GM19467 (cell line): Measurements from ENCODE around the gene OR2W1.

Experiments used
- ATAC-seq: cut with Tn5 transposase; IDR thresholded peaks from one replicate; pipeline ENCODE4 v1.9.1; 2021; ENCODE audit warnings: mild to moderate bottlenecking, moderate library complexity; ENCODE audit not compliant: unreplicated experiment

The OR2W1 gene

GRCh38 chr6:29045075-29045474 is at the start of gene OR2W1:
Gene OR2W1 (minus strand): TSS chr6:29045175. CDS start chr6:29045175, 0 bp downstream.
- no peak for ATAC-seq

- ATAC-seq, result no peak
Measured at GRCh38 chr6:29092957-29093356, 48.0 kb upstream of the OR2W1 start.

GRCh38 chr6:29087213-29087612 is 42.2 kb upstream of the OR2W1 start, which contains the start of gene OR2B3:
Gene OR2B3 (minus strand): TSS chr6:29087313. CDS start chr6:29087248, 65 bp downstream.
- no peak for ATAC-seq

GRCh38 chr6:29082457-29082856 is 37.5 kb upstream of the OR2W1 start:
- no peak for ATAC-seq

GRCh38 chr6:29081312-29081711 is 36.3 kb upstream of the OR2W1 start:
- no peak for ATAC-seq

GRCh38 chr6:29079203-29079602 is 34.2 kb upstream of the OR2W1 start:
- ATAC-seq, result no peak

GRCh38 chr6:29071831-29072723 is 27.1 kb upstream of the OR2W1 start:
- peak; percentile 67 for ATAC-seq

- ATAC-seq, result no peak
Measured at GRCh38 chr6:29051680-29052079, 6.7 kb upstream of the OR2W1 start.

GRCh38 chr6:29035951-29036350 is 9.0 kb downstream of the OR2W1 start:
- ATAC-seq, result no peak

GRCh38 chr6:29028821-29029220 is 16.2 kb downstream of the OR2W1 start:
- ATAC-seq, result no peak

- ATAC-seq, result no peak
Measured at GRCh38 chr6:29025927-29026585, 18.9 kb downstream of the OR2W1 start.

GRCh38 chr6:29021434-29021833 is 23.5 kb downstream of the OR2W1 start:
- no peak for ATAC-seq

- no peak for ATAC-seq
Measured at GRCh38 chr6:29019629-29020028, 25.3 kb downstream of the OR2W1 start.

- ATAC-seq, result no peak
Measured at GRCh38 chr6:29017428-29017802, 27.6 kb downstream of the OR2W1 start.

- peak; percentile 81 for ATAC-seq
Measured at GRCh38 chr6:29016559-29017427, 28.2 kb downstream of the OR2W1 start.

- no peak for ATAC-seq
Measured at GRCh38 chr6:29014729-29015608, 30.0 kb downstream of the OR2W1 start.

GRCh38 chr6:29011276-29011734 is 33.7 kb downstream of the OR2W1 start:
- no peak for ATAC-seq

- no peak for ATAC-seq
Measured at GRCh38 chr6:29009358-29009757, 35.6 kb downstream of the OR2W1 start.

- ATAC-seq, result no peak
Measured at GRCh38 chr6:29008089-29008488, 36.9 kb downstream of the OR2W1 start.
